Cardiac septum (tissue), 1 donor: Measurements from ENCODE around the gene RNF40. TPM values are rescaled to one million over a fixed set of nuclear protein-coding genes. Genes with fewer than 3 reads are reported as not detected.
"Not testable (repeated sequence)": the region's sequence is repeated elsewhere in the genome, so short reads cannot be mapped to it uniquely, and the experiment has no call there.

Source experiments
- DNase-seq: peaks from one replicate; pipeline ENCODE4 v3.0.0-alpha.2; 2020; ENCODE audit warnings: low spot score
- intact Hi-C: fragments of 100-400 bp; cut with DNase I; formaldehyde crosslinking; loops from one replicate; pipeline ENCODE4 v1.14.0; 2022
- total RNA-seq: library from RNA; stranded (reverse); fragmentation: NEBNext Ultra II Directional; extraction: Animal tissue kit (Norgen Biotek cat#: 25700); gene quantifications from one replicate; pipeline ENCODE4 v1.2.1, GENCODE V29; 2021
- donor health status: DM: no; HTN: no; CAD: no.

Gene RNF40
- total RNA-seq, 1 donor from 2014 or later = 47.9 TPM

- intact Hi-C loops = no loop called here
- no peak for DNase-seq
Observed at GRCh38 chr16:30802936-30803335, 40.8 kb downstream of the RNF40 start.

GRCh38 chr16:30805056-30805369 is 42.9 kb downstream of the RNF40 start:
- no peak for DNase-seq
- intact Hi-C loops = loop anchor here (1.0 kb wide), 1 partner anchor 18 kb away; the partner anchor contains the start of gene ZNF629

GRCh38 chr16:30805370-30806169 is 43.4 kb downstream of the RNF40 start:
- peak; percentile 93 for DNase-seq
- intact Hi-C loops = loop anchor here (1.0 kb wide), 1 partner anchor 18 kb away; the partner anchor contains the start of gene ZNF629

- intact Hi-C loops = no loop called here
- DNase-seq = no peak
Observed at GRCh38 chr16:30808146-30808545, 46.0 kb downstream of the RNF40 start.

GRCh38 chr16:30808890-30809426 is 46.8 kb downstream of the RNF40 start:
- intact Hi-C loops, DNase-seq: not testable (repeated sequence)

- intact Hi-C loops = not testable (repeated sequence)
Observed at GRCh38 chr16:30809675-30810074, 47.6 kb downstream of the RNF40 start.

GRCh38 chr16:30813821-30814189 is 51.7 kb downstream of the RNF40 start:
- intact Hi-C loops = no loop called here
- DNase-seq = no peak

More at GRCh38 chr16:30809675-30810074, 47.6 kb downstream of the RNF40 start:
- DNase-seq = not testable (repeated sequence)

- intact Hi-C loops = no loop called here
Observed at GRCh38 chr16:30816769-30817168, 54.6 kb downstream of the RNF40 start.

GRCh38 chr16:30820952-30821421 is 58.9 kb downstream of the RNF40 start:
- no peak for DNase-seq
- intact Hi-C loops = no loop called here

More at GRCh38 chr16:30816769-30817168, 54.6 kb downstream of the RNF40 start:
- DNase-seq = no peak

GRCh38 chr16:30821441-30821840 is 59.3 kb downstream of the RNF40 start:
- intact Hi-C loops, DNase-seq: not testable (repeated sequence)

GRCh38 chr16:30821891-30822290 is 59.8 kb downstream of the RNF40 start:
- DNase-seq = no peak
- intact Hi-C loops = no loop called here

Other genes starting within 250 kb of the RNF40 start
- gene ZNF768, start 235.8 kb upstream of the RNF40 start, total RNA-seq = 49.8 TPM
- gene ZNF747, start 227.5 kb upstream of the RNF40 start, total RNA-seq = 13.7 TPM
- 11.4 TPM for gene ZNF764, start 203.9 kb upstream of the RNF40 start, total RNA-seq
- 12.1 TPM for gene ZNF688, start 190.6 kb upstream of the RNF40 start, total RNA-seq
- 6.7 TPM for gene ZNF785, start 176.6 kb upstream of the RNF40 start, total RNA-seq
- gene ZNF689, start 151.9 kb upstream of the RNF40 start, total RNA-seq = 4.9 TPM
- 21.1 TPM for gene PRR14, start 111.4 kb upstream of the RNF40 start, total RNA-seq
- gene FBRS, start 103.9 kb upstream of the RNF40 start, total RNA-seq = 33.2 TPM
- 47.8 TPM for gene SRCAP, start 63.2 kb upstream of the RNF40 start, total RNA-seq
- gene PHKG2, start 13.9 kb upstream of the RNF40 start, total RNA-seq = 13.2 TPM
- gene CFAP119, start 260 bp upstream of the RNF40 start, total RNA-seq = 1.0 TPM
- 22.7 TPM for gene ZNF629, start 24.9 kb downstream of the RNF40 start, total RNA-seq
- gene BCL7C, start 131.8 kb downstream of the RNF40 start, total RNA-seq = 27.6 TPM
- gene CTF1, start 134.3 kb downstream of the RNF40 start, total RNA-seq = 17.7 TPM
- 8.0 TPM for gene FBXL19, start 161.2 kb downstream of the RNF40 start, total RNA-seq
- 9.5 TPM for gene ORAI3, start 186.7 kb downstream of the RNF40 start, total RNA-seq
- gene SETD1A, start 195.4 kb downstream of the RNF40 start, total RNA-seq = 9.6 TPM
- 5.4 TPM for gene HSD3B7, start 222.9 kb downstream of the RNF40 start, total RNA-seq
- 1.6 TPM for gene STX1B, start 248.3 kb downstream of the RNF40 start, total RNA-seq